Gastrocnemius medialis (tissue), 4 donors: ENCODE measurements around the gene PRSS16. TPM values are rescaled to one million over a fixed set of nuclear protein-coding genes. Genes with fewer than 3 reads are reported as not detected.

Experiments
- ATAC-seq, 2 donors: fragments of 150-250 bp; one replicate each; pipeline ENCODE4 v1.9.1; 2016
- DNase-seq, 2 donors: peaks; one replicate each; pipeline ENCODE4 v3.0.0-alpha.2; 2019
- H3K27ac ChIP-seq, 4 donors: fragments of 200-600 bp; sonication (generic); 1 replicate in 1 of 4; 2 replicates in 3 of 4; pipeline ENCODE4 v1.5.1; 2016 to 2018; ENCODE audit warnings: mild to moderate bottlenecking in 2 of 4, moderate library complexity in 1 of 4
- H3K27me3 ChIP-seq, 3 donors: fragments of 200-600 bp; sonication (generic) in 2 of 3; 1 replicate in 1 of 3; 2 replicates in 2 of 3; pipeline versions ENCODE4 v1.5.1 to v1.6.0; 2016 to 2019; ENCODE audit warnings: mild to moderate bottlenecking in 1 of 3, moderate library complexity in 1 of 3
- H3K36me3 ChIP-seq, 2 donors: fragments of 200-600 bp; sonication (generic) in 1 of 2; one replicate each; pipeline ENCODE4 v1.5.1; 2017 to 2018
- H3K4me1 ChIP-seq, 2 donors: fragments of 200-600 bp; sonication (generic) in 1 of 2; one replicate each; pipeline ENCODE4 v1.5.1; 2016 to 2017; ENCODE audit warnings: mild to moderate bottlenecking in 2 of 2
- H3K4me3 ChIP-seq, 4 donors: fragments of 200-600 bp; sonication (generic) in 3 of 4; 1 replicate in 1 of 4; 2 replicates in 3 of 4; pipeline ENCODE4 v1.5.1; 2016 to 2019; ENCODE audit warnings: mild to moderate bottlenecking in 2 of 4
- H3K9me3 ChIP-seq, 3 donors: fragments of 200-600 bp; sonication (generic) in 2 of 3; 1 replicate in 1 of 3; 2 replicates in 2 of 3; pipeline ENCODE4 v1.5.1; 2016 to 2019
- POLR2A ChIP-seq, 2 donors: fragments of 450-650 bp; IDR thresholded peaks; one replicate each; pipeline ENCODE4 v1.6.1; 2017; ENCODE audit warnings: antibody characterized with exemption in 2 of 2, mild to moderate bottlenecking in 2 of 2, moderate library complexity in 2 of 2
- in situ Hi-C, 4 donors: fragments of 200-750 bp; cut with MboI; loops; one replicate each; pipeline versions ENCODE4 v1.15.0 to v1.8.0; 2017; ENCODE audit warnings: low sequenced_read_pairs in 4 of 4
- intact Hi-C: fragments of 100-400 bp; cut with DNase I; formaldehyde crosslinking; loops from one replicate; pipeline ENCODE4 v1.15.1; 2023; ENCODE audit warnings: low total_unique reads
- total RNA-seq, 4 donors: library from RNA; depleted of rRNA; stranded (reverse); fragments of >200 nt; gene quantifications; one replicate each; pipeline versions ENCODE4 v1.1.0 to v1.2.3, GENCODE V29; 2016
- TF ChIP-seq, protein P1 (sequence below), 5 experiments: fragments of 450-650 bp in 3 of 5; fragments of 200-600 bp in 2 of 5; sonication (generic) in 2 of 5; IDR thresholded peaks in 4 of 5; conservative IDR thresholded peaks in 1 of 5; 1 replicate in 4 of 5; 2 replicates in 1 of 5; pipeline ENCODE4 v1.5.1; 2016 to 2019; ENCODE audit warnings: antibody characterized with exemption in 5 of 5, mild to moderate bottlenecking in 3 of 5, moderate library complexity in 3 of 5

The PRSS16 gene
- total RNA-seq, 4 donors from 2014 or later, result not detected

DNA sequence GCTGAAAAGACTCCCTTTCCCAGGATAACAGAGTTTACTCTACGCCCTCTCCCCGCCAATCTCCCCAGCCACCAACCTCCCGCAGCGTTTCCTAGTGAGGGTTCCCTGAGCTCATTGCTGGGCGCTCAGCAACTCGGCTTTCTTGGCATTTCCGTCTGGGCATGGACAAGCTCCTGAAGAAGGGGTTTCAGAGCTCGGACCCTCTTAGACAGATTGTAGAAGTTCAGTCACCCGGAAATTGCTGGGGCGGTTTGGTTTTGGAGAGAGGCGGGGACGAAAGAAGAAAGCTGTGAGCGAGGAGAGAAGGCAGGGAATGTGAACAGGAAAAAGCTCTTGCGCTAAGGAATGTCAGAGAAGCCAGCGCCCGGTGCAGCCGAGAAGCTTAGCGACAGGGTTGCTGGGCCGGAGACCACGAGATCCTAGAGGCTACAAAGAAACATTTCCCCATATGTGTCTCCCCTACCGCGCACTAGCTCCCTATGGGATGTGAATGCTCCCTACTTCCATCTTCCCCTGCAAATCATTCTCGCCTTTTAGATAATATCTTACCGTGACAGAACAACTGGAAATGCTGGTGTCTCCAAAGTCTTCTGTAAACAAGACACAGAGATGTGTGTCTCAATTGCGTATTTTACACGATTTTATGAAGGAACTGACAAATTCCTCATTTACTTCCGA, 48.7 kb downstream of the PRSS16 start:
- ATAC-seq (no peak), DNase-seq (no peak)
- no peak overlapping the region for H3K4me3 ChIP-seq
- H3K36me3 ChIP-seq, result no peaks in the 10 kb centered on the region
- in situ Hi-C loops, result no loop called here
- no peak overlapping the region for H3K27ac ChIP-seq
- TF ChIP-seq POLR2A (IDR thresholded peaks at IDR 0.05), result no peak
- TF ChIP-seq, protein P1, sequence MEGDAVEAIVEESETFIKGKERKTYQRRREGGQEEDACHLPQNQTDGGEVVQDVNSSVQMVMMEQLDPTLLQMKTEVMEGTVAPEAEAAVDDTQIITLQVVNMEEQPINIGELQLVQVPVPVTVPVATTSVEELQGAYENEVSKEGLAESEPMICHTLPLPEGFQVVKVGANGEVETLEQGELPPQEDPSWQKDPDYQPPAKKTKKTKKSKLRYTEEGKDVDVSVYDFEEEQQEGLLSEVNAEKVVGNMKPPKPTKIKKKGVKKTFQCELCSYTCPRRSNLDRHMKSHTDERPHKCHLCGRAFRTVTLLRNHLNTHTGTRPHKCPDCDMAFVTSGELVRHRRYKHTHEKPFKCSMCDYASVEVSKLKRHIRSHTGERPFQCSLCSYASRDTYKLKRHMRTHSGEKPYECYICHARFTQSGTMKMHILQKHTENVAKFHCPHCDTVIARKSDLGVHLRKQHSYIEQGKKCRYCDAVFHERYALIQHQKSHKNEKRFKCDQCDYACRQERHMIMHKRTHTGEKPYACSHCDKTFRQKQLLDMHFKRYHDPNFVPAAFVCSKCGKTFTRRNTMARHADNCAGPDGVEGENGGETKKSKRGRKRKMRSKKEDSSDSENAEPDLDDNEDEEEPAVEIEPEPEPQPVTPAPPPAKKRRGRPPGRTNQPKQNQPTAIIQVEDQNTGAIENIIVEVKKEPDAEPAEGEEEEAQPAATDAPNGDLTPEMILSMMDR (IDR thresholded peaks at IDR 0.05 in 4 of 5, conservative IDR thresholded peaks at IDR 0.05 in 1 of 5), result no peak
- intact Hi-C loops, result no loop called here
- peaks cover 65 to 92% (median 68%) of the 10 kb centered on the region in 3 donors for H3K27me3 ChIP-seq
- no peaks in the 10 kb centered on the region for H3K4me1 ChIP-seq
- peaks cover 0 to 5% (median 0%) of the 10 kb centered on the region in 3 donors for H3K9me3 ChIP-seq

DNA sequence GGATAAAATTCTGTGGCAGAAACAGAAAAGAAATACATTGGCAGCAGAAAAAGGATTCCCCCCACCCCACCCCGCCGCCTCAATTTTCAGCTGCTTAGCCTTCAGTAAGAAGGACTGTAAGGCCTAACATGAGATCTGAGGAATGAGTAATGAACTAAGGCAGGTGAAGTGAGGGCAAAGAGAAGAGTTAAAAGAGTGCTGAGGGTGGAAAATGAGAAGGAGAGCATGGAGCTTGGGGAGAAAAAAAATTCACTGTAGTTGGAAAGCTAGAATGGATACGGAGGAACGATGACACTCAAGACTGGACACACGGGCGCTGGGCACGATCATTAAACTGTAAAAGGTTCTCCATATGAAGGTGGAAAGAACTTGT, 50.0 kb downstream of the PRSS16 start:
- Histone ChIP-seq H3K4me1 (no peaks in the 10 kb centered on the region), H3K27me3 (peaks cover 66 to 90% (median 70%) of the 10 kb centered on the region in 3 donors), H3K27ac (no peak overlapping the region), H3K9me3 (peaks cover 0 to 5% (median 0%) of the 10 kb centered on the region in 3 donors), H3K36me3 (no peaks in the 10 kb centered on the region), H3K4me3 (no peak overlapping the region)
- in situ Hi-C loops (no loop called here), intact Hi-C loops (no loop called here)
- TF ChIP-seq, protein P1 (IDR thresholded peaks at IDR 0.05 in 4 of 5, conservative IDR thresholded peaks at IDR 0.05 in 1 of 5), result no peak
- TF ChIP-seq POLR2A (IDR thresholded peaks at IDR 0.05), result no peak
- no peak for DNase-seq
- ATAC-seq, result no peak

DNA sequence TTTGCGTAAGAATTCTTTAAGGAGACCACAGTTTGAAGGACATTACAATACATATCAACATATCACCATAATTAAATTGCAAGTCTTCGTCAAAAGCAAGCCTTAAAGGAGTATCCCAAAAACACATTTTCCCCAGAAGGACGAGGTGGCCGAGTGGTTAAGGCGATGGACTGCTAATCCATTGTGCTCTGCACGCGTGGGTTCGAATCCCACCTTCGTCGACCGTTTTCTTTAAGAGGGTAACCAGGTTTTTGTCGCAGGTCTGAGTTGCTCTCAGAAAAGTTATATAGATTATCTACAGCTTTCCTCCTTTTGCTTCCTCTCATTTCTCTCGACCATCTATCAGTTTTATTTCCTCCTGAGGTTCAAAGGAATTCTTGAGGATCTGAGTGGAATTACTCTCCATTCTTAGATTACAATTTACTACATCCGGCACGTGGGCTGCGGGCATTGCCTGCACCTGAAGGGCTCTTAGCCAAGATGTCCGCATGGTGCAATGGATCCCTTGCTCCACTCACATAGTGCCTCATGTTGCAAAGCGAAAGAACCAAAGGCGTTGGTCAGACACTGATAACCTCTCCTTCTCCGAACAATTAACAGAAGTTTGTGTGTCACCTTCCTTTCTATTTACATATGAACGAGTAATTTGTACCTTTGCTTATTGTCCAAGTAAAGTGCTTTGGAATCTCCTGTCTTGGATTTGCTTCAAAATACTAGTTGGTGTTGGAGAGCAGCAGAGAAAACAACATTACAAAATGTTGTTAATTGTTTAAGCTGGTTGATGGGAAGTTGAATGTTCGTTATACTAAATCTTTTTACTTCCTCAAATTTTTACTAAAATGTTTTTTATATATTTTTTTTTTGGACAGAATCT, 50.6 kb downstream of the PRSS16 start:
- no peak for ATAC-seq
- intact Hi-C loops (no loop called here), in situ Hi-C loops (no loop called here)
- Histone ChIP-seq H3K4me3 (no peak overlapping the region), H3K9me3 (peaks cover 0 to 5% (median 0%) of the 10 kb centered on the region in 3 donors), H3K27me3 (peaks cover 69 to 90% (median 71%) of the 10 kb centered on the region in 3 donors), H3K27ac (no peak overlapping the region), H3K4me1 (no peaks in the 10 kb centered on the region), H3K36me3 (no peaks in the 10 kb centered on the region)
- no peak for DNase-seq
- no peak for TF ChIP-seq POLR2A (IDR thresholded peaks at IDR 0.05)
- TF ChIP-seq, protein P1 (IDR thresholded peaks at IDR 0.05 in 4 of 5, conservative IDR thresholded peaks at IDR 0.05 in 1 of 5), result no peak

DNA sequence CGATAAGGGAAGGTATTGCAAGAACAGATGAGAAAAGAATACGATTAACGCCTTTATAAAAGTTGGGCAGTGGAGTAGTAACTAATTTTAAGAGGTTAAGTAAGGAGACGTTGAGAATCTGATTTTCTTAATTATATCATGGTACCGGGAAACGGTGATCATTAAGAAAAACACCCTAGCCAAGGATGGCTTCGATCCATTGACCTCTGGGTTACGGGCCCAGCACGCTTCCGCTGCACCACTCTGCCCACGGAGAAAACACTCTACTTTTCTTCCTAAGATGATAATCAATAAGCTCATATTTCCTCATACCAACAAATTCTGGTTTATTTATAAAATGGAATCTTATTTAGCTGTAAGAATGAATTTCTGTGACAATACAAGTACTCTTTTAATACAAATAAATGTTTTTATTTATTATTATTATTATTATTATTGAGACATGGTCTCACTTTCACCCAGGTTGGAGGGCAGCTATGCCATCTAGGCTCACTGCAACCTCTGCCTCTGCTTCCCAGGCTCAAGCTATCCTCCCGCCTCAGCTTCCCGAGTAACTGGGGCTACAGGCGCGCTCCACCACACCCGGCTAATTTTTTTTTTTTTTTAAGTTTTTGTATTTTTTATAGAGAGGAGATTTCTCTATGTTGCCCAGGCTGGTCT, 56.2 kb downstream of the PRSS16 start:
- Histone ChIP-seq H3K36me3 (no peaks in the 10 kb centered on the region), H3K27ac (no peak overlapping the region), H3K4me1 (no peaks in the 10 kb centered on the region), H3K9me3 (no peaks in the 10 kb centered on the region), H3K4me3 (no peak overlapping the region), H3K27me3 (peaks cover 33 to 55% (median 40%) of the 10 kb centered on the region in 3 donors)
- DNase-seq (no peak), ATAC-seq (no peak)
- in situ Hi-C loops, result no loop called here
- intact Hi-C loops, result no loop called here
- TF ChIP-seq, protein P1 (IDR thresholded peaks at IDR 0.05 in 4 of 5, conservative IDR thresholded peaks at IDR 0.05 in 1 of 5), result no peak
- no peak for TF ChIP-seq POLR2A (IDR thresholded peaks at IDR 0.05)

Other genes starting within 250 kb of the PRSS16 start
- not detected for gene POM121L2, start 64.6 kb downstream of the PRSS16 start, total RNA-seq
- 1 to 10 TPM in 1 of 4 donors, under 1 TPM in 3; 0.10 to 1.1 (median 0.26) TPM for gene ZNF391, start 141.1 kb downstream of the PRSS16 start, total RNA-seq
- gene ZNF184, start 225.4 kb downstream of the PRSS16 start, total RNA-seq, result 1 to 10 TPM; 3.9 to 6.0 (median 4.4) TPM